HCT116 (cell line): Measurements from ENCODE around the gene HTR1E. TPM values are rescaled to one million over a fixed set of nuclear protein-coding genes. Genes with fewer than 3 reads are reported as not detected.

Source experiments
- ATAC-seq: fragments of 200-7000 bp; cut with Tn5 transposase; 2 replicates; pipeline ENCODE4 v1.9.1; 2020; ENCODE audit warnings: mild to moderate bottlenecking, moderate library complexity
- BruUV-seq: library from RNA; stranded (reverse); fragments of 400-500 nt; replicated peaks from 2 replicates; lab custom pipeline; 2021; lab: Mats Ljungman, UMichigan
- CTCF ChIA-PET: fragments of 300-600 bp; sonication (Branson Sonifier 250); formaldehyde crosslinking; loops from one replicate; lab custom pipeline; 2021; ENCODE audit warnings: antibody characterized with exemption; lab: Charles Lee
- POLR2A ChIA-PET: fragments of 300-600, 350-600 bp; sonication (Branson Sonifier 250); formaldehyde crosslinking; loops from one replicate; lab custom pipeline; 2021; ENCODE audit warnings: antibody characterized with exemption; lab: Charles Lee
- RAD21 ChIA-PET, 2 experiments: fragments of 300-600 bp; sonication (Branson Sonifier 250); formaldehyde crosslinking; loops; one replicate each; lab custom pipeline; 2023; ENCODE audit warnings: low total read pairs in 2 of 2; ENCODE audit not compliant: uncharacterized antibody in 2 of 2, unreplicated experiment in 2 of 2, low non-redundant PET in 1 of 2; lab: Charles Lee
- DNase-seq: peaks from one replicate; pipeline ENCODE4 v3.0.0-alpha.2; 2010; ENCODE audit warnings: low read depth, low spot score
- H2AFZ ChIP-seq: fragments of 200-600 bp; shearing (Covaris generic), sonication (generic); 2 replicates; pipeline ENCODE4 v1.6.1; 2017; ENCODE audit warnings: low read depth, mixed run types, mixed read lengths, antibody characterized with exemption, low read length; ENCODE audit not compliant: poor library complexity, severe bottlenecking
- H3K27ac ChIP-seq: 2 replicates; pipeline ENCODE4 v1.5.1; 2012; ENCODE audit warnings: low read depth, low read length
- H3K27me3 ChIP-seq: fragments of 200-600 bp; sonication (generic); 2 replicates; pipeline ENCODE4 v1.6.1; 2016; ENCODE audit warnings: mixed run types, low read length, mixed read lengths; ENCODE audit not compliant: insufficient read depth
- H3K36me3 ChIP-seq, 2 experiments: fragments of 200-500 bp in 1 of 2; fragments of 200-600 bp in 1 of 2; sonication (Bioruptor generic) in 1 of 2; sonication (generic) in 1 of 2; 2 replicates each; pipeline versions ENCODE4 v1.5.1 to v1.6.1; 2014 to 2016; ENCODE audit warnings: low read length in 2 of 2, inconsistent platforms in 1 of 2, mixed read lengths in 1 of 2, mixed run types in 1 of 2; ENCODE audit not compliant: insufficient read depth in 2 of 2, control insufficient read depth in 1 of 2
- H3K4me1 ChIP-seq, 2 experiments: fragments of 200-600 bp in 1 of 2; sonication (generic) in 1 of 2; 2 replicates each; pipeline versions ENCODE4 v1.5.1 to v1.6.1; 2012 to 2017; ENCODE audit warnings: low read length in 2 of 2, inconsistent platforms in 1 of 2, mild to moderate bottlenecking in 1 of 2, mixed read lengths in 1 of 2, mixed run types in 1 of 2, moderate library complexity in 1 of 2; ENCODE audit not compliant: insufficient read depth in 2 of 2, control insufficient read depth in 1 of 2
- H3K4me2 ChIP-seq: fragments of 200-600 bp; sonication (generic); 2 replicates; pipeline ENCODE4 v1.6.1; 2017; ENCODE audit warnings: mixed run types, low read length, mixed read lengths
- H3K4me3 ChIP-seq, 2 experiments: fragments of 200-600 bp in 1 of 2; sonication (generic) in 1 of 2; replicated peaks in 1 of 2; 2 replicates each; pipeline ENCODE4 v1.5.1; 2011 to 2016; ENCODE audit warnings: low read length in 2 of 2, control low read depth in 1 of 2, low read depth in 1 of 2, mild to moderate bottlenecking in 1 of 2, mixed read lengths in 1 of 2, mixed run types in 1 of 2
- H3K79me2 ChIP-seq: fragments of 200-600 bp; sonication (generic); 2 replicates; pipeline ENCODE4 v1.6.1; 2017; ENCODE audit warnings: mild to moderate bottlenecking, mixed run types, low read length, moderate library complexity, mixed read lengths; ENCODE audit not compliant: insufficient read depth
- H3K9ac ChIP-seq: fragments of 200-600 bp; sonication (generic); 2 replicates; pipeline ENCODE4 v1.6.1; 2016; ENCODE audit warnings: low read length, mixed read lengths
- H3K9me2 ChIP-seq: fragments of 200-600 bp; sonication (generic), shearing (Covaris generic); 2 replicates; pipeline ENCODE4 v1.6.1; 2017; ENCODE audit warnings: mixed run types, mild to moderate bottlenecking, moderate library complexity; ENCODE audit not compliant: insufficient read depth
- H3K9me3 ChIP-seq, 2 experiments: fragments of 200-500 bp in 1 of 2; fragments of 200-600 bp in 1 of 2; sonication (Bioruptor generic) in 1 of 2; sonication (generic) in 1 of 2; 2 replicates each; pipeline ENCODE4 v1.6.1; 2014 to 2017; ENCODE audit warnings: low read length in 2 of 2, mixed read lengths in 2 of 2, inconsistent platforms in 1 of 2, low read depth in 1 of 2, mild to moderate bottlenecking in 1 of 2, mixed run types in 1 of 2, moderate library complexity in 1 of 2; ENCODE audit not compliant: control insufficient read depth in 1 of 2, insufficient read depth in 1 of 2
- H4K20me1 ChIP-seq: fragments of 200-600 bp; sonication (generic), shearing (Covaris generic); 2 replicates; pipeline ENCODE4 v1.6.1; 2017; ENCODE audit warnings: mixed run types, mild to moderate bottlenecking, moderate library complexity; ENCODE audit not compliant: insufficient read depth
- CTCF ChIP-seq, 3 experiments: fragments of 200-600 bp in 1 of 3; sonication (generic) in 1 of 3; IDR thresholded peaks in 2 of 3; conservative IDR thresholded peaks in 1 of 3; 2 replicates each; pipeline ENCODE4 v1.5.1; 2012 to 2017; ENCODE audit warnings: low read depth in 2 of 3, low read length in 2 of 3, antibody characterized with exemption in 1 of 3, borderline replicate concordance in 1 of 3, control low read depth in 1 of 3, mild to moderate bottlenecking in 1 of 3, mixed read lengths in 1 of 3, mixed run types in 1 of 3, moderate library complexity in 1 of 3; ENCODE audit not compliant: insufficient read depth in 1 of 3
- ELF1 ChIP-seq: IDR thresholded peaks from 2 replicates; pipeline ENCODE4 v1.6.1; 2012; ENCODE audit warnings: low read depth, borderline replicate concordance
- JUND ChIP-seq: IDR thresholded peaks from 2 replicates; pipeline ENCODE4 v1.6.1; 2012
- MAX ChIP-seq: IDR thresholded peaks from 2 replicates; pipeline ENCODE4 v1.6.1; 2012
- POLR2A ChIP-seq: IDR thresholded peaks from 2 replicates; pipeline ENCODE4 v1.7.0; 2011; ENCODE audit warnings: borderline replicate concordance; ENCODE audit not compliant: insufficient read depth, insufficient read length; ENCODE audit errors: extremely low read depth
- RAD21 ChIP-seq: IDR thresholded peaks from 2 replicates; pipeline ENCODE4 v1.6.1; 2012; ENCODE audit warnings: low read depth, mild to moderate bottlenecking
- REST ChIP-seq: IDR thresholded peaks from 2 replicates; pipeline ENCODE4 v1.6.1; 2012; ENCODE audit warnings: low read depth
- TCF7L2 ChIP-seq: IDR thresholded peaks from 2 replicates; pipeline ENCODE4 v1.7.0; 2011; ENCODE audit warnings: borderline replicate concordance, inconsistent platforms; ENCODE audit not compliant: insufficient read depth, insufficient read length; ENCODE audit errors: extremely low read depth
- YY1 ChIP-seq: IDR thresholded peaks from 2 replicates; pipeline ENCODE4 v1.6.1; 2011; ENCODE audit warnings: low read length, low read depth, moderate library complexity, mild to moderate bottlenecking; ENCODE audit not compliant: insufficient replicate concordance; ENCODE audit errors: extremely low read depth
- ZFX ChIP-seq: fragments of 450-650 bp; IDR thresholded peaks from 2 replicates; pipeline ENCODE4 v1.6.1; 2017
- intact Hi-C: fragments of 100-400 bp; cut with micrococcal nuclease; formaldehyde crosslinking; loops from 2 replicates; pipeline ENCODE4 v1.10.0; 2022
- total RNA-seq: library from RNA; stranded (reverse); gene quantifications from one replicate; pipeline ENCODE4 v1.2.1, GENCODE V29; 2021; ENCODE audit not compliant: unreplicated experiment

Gene HTR1E
- total RNA-seq, 1 experiment from 2014 or later, result not detected

GRCh38 chr6:87045521-87046075 is 108.3 kb downstream of the HTR1E start:
- no peak overlapping the region for H2AFZ ChIP-seq
- 0 out of 4 replicates have a peak, but pooled peaks cover 0 to 2% of the 10 kb centered on the region in 2 experiments for H3K4me1 ChIP-seq
- no peaks in the 10 kb centered on the region for H3K36me3 ChIP-seq
- no peak overlapping the region for H3K27ac ChIP-seq
- no peak overlapping the region for H3K4me2 ChIP-seq
- TF ChIP-seq YY1 (no peak), MAX (0 out of 2 replicates have a peak, but pooled peaks have one; percentile 36)
- H3K9ac ChIP-seq, result no peak overlapping the region
- H3K9me3 ChIP-seq, result no peaks in the 10 kb centered on the region
- intact Hi-C loops, result no loop called here
- peaks cover 35% of the 10 kb centered on the region for H3K27me3 ChIP-seq
- DNase-seq (peak; percentile 8), ATAC-seq (no peak)
- BruUV-seq, result no TSS peak
- H4K20me1 ChIP-seq, result no peaks in the 10 kb centered on the region
- RAD21 ChIA-PET, result no interaction called here
- H3K4me3 ChIP-seq, result no peak overlapping the region
- H3K79me2 ChIP-seq, result no peaks in the 10 kb centered on the region
- CTCF ChIA-PET, result interaction anchor here (1.1 kb wide), 1 partner anchor 186 kb away, joined by 3 read pairs; no protein-coding TSS in a partner anchor
- POLR2A ChIA-PET, result interaction anchor here (0.6 kb wide), 1 partner anchor 17 kb away, joined by 4 read pairs; no protein-coding TSS in a partner anchor
- no peaks in the 10 kb centered on the region for H3K9me2 ChIP-seq

GRCh38 chr6:87049779-87050178 is 112.5 kb downstream of the HTR1E start:
- Histone ChIP-seq H3K9ac (no peak overlapping the region), H4K20me1 (no peaks in the 10 kb centered on the region), H2AFZ (no peak overlapping the region), H3K9me2 (no peaks in the 10 kb centered on the region), H3K27me3 (peaks cover 61% of the 10 kb centered on the region), H3K27ac (no peak overlapping the region), H3K4me1 (0 out of 4 replicates have a peak, but pooled peaks cover 0 to 2% of the 10 kb centered on the region in 2 experiments), H3K4me3 (no peak overlapping the region), H3K9me3 (no peaks in the 10 kb centered on the region), H3K36me3 (no peaks in the 10 kb centered on the region), H3K4me2 (no peak overlapping the region), H3K79me2 (no peaks in the 10 kb centered on the region)
- intact Hi-C loops, result no loop called here
- BruUV-seq, result no TSS peak
- ChIA-PET RAD21 (no interaction called here), POLR2A (no interaction called here), CTCF (no interaction called here)
- DNase-seq (no peak), ATAC-seq (no peak)
- no peak for TF ChIP-seq MAX
- no peak for TF ChIP-seq TCF7L2
- TF ChIP-seq REST, result no peak
- no peak for TF ChIP-seq ELF1
- no peak for TF ChIP-seq POLR2A
- no peak for TF ChIP-seq JUND
- TF ChIP-seq RAD21, result no peak
- TF ChIP-seq ZFX, result no peak
- no peak for TF ChIP-seq CTCF (IDR thresholded peaks at IDR 0.05 in 2 of 3, conservative IDR thresholded peaks at IDR 0.05 in 1 of 3; ENCODE audit: borderline replicate concordance in 1 of 3, insufficient read depth in 1 of 3, low read depth in 2 of 3, low read length in 2 of 3)
